Ishikawa (cell line): ENCODE data around the gene RMRP.

ENCODE experiments used
- CEBPB ChIP-seq: IDR thresholded peaks from 2 replicates; pipeline ENCODE4 v1.6.1; 2012
- CREB1 ChIP-seq: IDR thresholded peaks from 2 replicates; pipeline ENCODE4 v1.6.1; 2012; ENCODE audit warnings: low read depth
- EGR1 ChIP-seq: IDR thresholded peaks from 2 replicates; pipeline ENCODE4 v1.6.1; 2012
- EP300 ChIP-seq: IDR thresholded peaks from 2 replicates; pipeline ENCODE4 v1.6.1; 2012; ENCODE audit warnings: borderline replicate concordance
- FOXM1 ChIP-seq: IDR thresholded peaks from 2 replicates; pipeline ENCODE4 v1.6.1; 2012; ENCODE audit warnings: low read depth, borderline replicate concordance
- NFIC ChIP-seq: IDR thresholded peaks from 2 replicates; pipeline ENCODE4 v1.6.1; 2012
- RAD21 ChIP-seq: IDR thresholded peaks from 2 replicates; pipeline ENCODE4 v1.6.1; 2012; ENCODE audit warnings: low read depth
- TAF1 ChIP-seq: IDR thresholded peaks from 2 replicates; pipeline ENCODE4 v1.6.1; 2012; ENCODE audit warnings: low read depth, mild to moderate bottlenecking
- TCF12 ChIP-seq: IDR thresholded peaks from 2 replicates; pipeline ENCODE4 v1.6.1; 2012; ENCODE audit warnings: low read depth
- TEAD4 ChIP-seq: IDR thresholded peaks from 2 replicates; pipeline ENCODE4 v1.6.1; 2012
- YY1 ChIP-seq: IDR thresholded peaks from 2 replicates; pipeline ENCODE4 v1.6.1; 2012; ENCODE audit warnings: low read depth
- ZBTB7A ChIP-seq: IDR thresholded peaks from 2 replicates; pipeline ENCODE4 v1.6.1; 2012; ENCODE audit warnings: low read depth
- TF ChIP-seq, protein P1 (sequence below): IDR thresholded peaks from 2 replicates; pipeline ENCODE4 v1.6.1; 2012; ENCODE audit warnings: low read depth, mild to moderate bottlenecking
- TF ChIP-seq, protein P2 (sequence below): IDR thresholded peaks from 2 replicates; pipeline ENCODE4 v1.6.1; 2012
- TF ChIP-seq, protein P3 (sequence below): IDR thresholded peaks from 2 replicates; pipeline ENCODE4 v1.6.1; 2012

Gene RMRP

DNA sequence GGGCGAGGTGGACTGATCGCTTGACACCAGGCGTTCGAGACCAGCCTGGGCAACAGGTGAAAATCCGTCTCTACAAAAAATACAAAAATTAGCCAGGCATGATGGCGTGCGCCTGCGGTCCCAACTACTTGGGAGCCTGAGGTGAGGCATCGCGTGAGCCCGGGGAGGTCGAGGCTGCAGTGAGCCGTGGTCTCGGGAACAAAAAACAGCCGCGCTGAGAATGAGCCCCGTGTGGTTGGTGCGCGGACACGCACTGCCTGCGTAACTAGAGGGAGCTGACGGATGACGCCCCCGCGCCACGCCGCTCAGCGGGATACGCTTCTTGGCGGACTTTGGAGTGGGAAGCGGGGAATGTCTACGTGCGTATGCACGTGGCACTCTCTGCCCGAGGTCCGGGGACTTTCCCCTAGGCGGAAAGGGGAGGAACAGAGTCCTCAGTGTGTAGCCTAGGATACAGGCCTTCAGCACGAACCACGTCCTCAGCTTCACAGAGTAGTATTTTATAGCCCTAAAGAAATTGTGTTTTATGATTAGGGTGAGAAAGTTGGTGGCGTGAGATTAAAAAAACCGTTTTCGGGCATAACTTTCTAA lies at the start of gene RMRP:
RMRP (minus strand) TSS at position 474 of the 591 bp plus-strand sequence.
- TF ChIP-seq, protein P1, sequence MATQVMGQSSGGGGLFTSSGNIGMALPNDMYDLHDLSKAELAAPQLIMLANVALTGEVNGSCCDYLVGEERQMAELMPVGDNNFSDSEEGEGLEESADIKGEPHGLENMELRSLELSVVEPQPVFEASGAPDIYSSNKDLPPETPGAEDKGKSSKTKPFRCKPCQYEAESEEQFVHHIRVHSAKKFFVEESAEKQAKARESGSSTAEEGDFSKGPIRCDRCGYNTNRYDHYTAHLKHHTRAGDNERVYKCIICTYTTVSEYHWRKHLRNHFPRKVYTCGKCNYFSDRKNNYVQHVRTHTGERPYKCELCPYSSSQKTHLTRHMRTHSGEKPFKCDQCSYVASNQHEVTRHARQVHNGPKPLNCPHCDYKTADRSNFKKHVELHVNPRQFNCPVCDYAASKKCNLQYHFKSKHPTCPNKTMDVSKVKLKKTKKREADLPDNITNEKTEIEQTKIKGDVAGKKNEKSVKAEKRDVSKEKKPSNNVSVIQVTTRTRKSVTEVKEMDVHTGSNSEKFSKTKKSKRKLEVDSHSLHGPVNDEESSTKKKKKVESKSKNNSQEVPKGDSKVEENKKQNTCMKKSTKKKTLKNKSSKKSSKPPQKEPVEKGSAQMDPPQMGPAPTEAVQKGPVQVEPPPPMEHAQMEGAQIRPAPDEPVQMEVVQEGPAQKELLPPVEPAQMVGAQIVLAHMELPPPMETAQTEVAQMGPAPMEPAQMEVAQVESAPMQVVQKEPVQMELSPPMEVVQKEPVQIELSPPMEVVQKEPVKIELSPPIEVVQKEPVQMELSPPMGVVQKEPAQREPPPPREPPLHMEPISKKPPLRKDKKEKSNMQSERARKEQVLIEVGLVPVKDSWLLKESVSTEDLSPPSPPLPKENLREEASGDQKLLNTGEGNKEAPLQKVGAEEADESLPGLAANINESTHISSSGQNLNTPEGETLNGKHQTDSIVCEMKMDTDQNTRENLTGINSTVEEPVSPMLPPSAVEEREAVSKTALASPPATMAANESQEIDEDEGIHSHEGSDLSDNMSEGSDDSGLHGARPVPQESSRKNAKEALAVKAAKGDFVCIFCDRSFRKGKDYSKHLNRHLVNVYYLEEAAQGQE, result no peak
- TF ChIP-seq NFIC (peak; percentile 47; the same call in 1 of the 2 replicates), EP300 (peak; percentile 56; the same call in 1 of the 2 replicates), TEAD4 (peak; percentile 93), FOXM1 (peak; percentile 47; the same call in 1 of the 2 replicates), ZBTB7A (no peak; the same call in 1 of the 2 replicates), TCF12 (peak; percentile 70; the same call in 1 of the 2 replicates), RAD21 (no peak; the same call in 1 of the 2 replicates), CREB1 (no peak; the same call in 1 of the 2 replicates), YY1 (peak; percentile 68), TAF1 (no peak), CEBPB (peak; percentile 64), EGR1 (peak; percentile 88)
- TF ChIP-seq, protein P2, sequence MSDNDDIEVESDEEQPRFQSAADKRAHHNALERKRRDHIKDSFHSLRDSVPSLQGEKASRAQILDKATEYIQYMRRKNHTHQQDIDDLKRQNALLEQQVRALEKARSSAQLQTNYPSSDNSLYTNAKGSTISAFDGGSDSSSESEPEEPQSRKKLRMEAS, result peak; percentile 99
- TF ChIP-seq, protein P3, sequence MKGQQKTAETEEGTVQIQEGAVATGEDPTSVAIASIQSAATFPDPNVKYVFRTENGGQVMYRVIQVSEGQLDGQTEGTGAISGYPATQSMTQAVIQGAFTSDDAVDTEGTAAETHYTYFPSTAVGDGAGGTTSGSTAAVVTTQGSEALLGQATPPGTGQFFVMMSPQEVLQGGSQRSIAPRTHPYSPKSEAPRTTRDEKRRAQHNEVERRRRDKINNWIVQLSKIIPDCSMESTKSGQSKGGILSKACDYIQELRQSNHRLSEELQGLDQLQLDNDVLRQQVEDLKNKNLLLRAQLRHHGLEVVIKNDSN, result peak; percentile 76

DNA sequence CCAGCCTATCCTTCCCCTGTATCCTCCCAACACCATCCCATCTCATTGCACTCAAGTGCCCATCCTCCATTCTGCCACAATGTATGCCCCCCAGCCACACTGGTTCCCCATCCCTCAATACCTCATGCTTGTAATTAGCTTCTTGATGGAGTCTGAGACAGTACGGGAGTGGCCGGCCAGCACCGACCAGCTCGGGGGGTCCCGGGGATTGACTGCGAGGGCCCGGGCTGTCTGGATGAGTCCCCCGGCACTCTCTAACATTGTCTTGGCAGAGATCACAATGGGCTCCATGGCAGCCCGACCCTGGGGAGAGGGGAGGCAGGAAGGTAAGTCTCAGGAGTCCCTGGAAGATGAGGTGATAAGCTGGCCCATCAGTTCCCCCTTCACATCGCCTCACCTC lies 49.1 kb upstream of the RMRP start:
- TF ChIP-seq ZBTB7A (no peak), EP300 (no peak), CREB1 (no peak), NFIC (no peak), CEBPB (no peak), TEAD4 (no peak), YY1 (no peak), EGR1 (no peak), TCF12 (no peak), TAF1 (no peak), FOXM1 (no peak), RAD21 (no peak)
- TF ChIP-seq, protein P3, result no peak
- TF ChIP-seq, protein P2, result no peak
- TF ChIP-seq, protein P1, result no peak

DNA sequence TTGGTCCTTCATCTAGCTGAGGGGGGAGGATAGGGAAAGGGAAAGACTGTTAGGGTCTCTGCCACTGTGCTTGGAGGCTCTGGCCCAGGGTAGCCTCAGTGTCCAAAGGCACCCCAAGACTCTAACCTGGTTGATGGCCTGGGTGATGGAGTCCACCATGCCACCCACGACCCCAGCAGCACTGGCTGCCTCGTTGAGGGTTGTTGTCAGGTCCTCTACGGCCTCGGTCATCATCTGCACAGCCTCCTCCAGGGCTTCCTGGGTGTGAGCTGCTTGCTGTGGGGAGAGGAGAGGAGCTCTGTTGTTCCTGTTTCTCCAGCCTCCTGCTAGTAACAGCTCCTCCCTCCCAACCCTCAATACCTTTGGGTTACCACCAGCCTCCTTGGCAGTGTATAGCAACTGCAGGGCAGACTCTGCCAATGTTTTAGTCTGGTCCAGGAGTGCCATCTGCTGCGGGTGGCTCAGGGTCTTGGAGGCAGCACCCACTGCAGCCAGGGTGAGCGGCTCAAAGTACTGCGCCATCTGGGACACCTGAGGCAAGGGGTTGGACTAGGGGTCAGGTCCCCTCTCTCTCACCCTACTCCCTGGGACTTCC lies 48.1 kb upstream of the RMRP start:
- TF ChIP-seq, protein P3, result no peak
- TF ChIP-seq CREB1, result no peak
- TF ChIP-seq TAF1, result no peak
- no peak for TF ChIP-seq NFIC
- no peak for TF ChIP-seq EGR1
- no peak for TF ChIP-seq YY1
- no peak for TF ChIP-seq CEBPB
- no peak for TF ChIP-seq ZBTB7A
- no peak for TF ChIP-seq TCF12
- TF ChIP-seq, protein P2, result no peak
- TF ChIP-seq, protein P1, result no peak
- TF ChIP-seq FOXM1, result no peak
- TF ChIP-seq RAD21, result no peak
- no peak for TF ChIP-seq EP300
- TF ChIP-seq TEAD4, result no peak
